Myocyte (in vitro differentiated cells): ENCODE measurements around the gene FNDC10. TPM values are rescaled to one million over a fixed set of nuclear protein-coding genes. Genes with fewer than 3 reads are reported as not detected.
"Not testable (repeated sequence)": the region's sequence is repeated elsewhere in the genome, so short reads cannot be mapped to it uniquely, and the experiment has no call there.

ENCODE experiments used
- DNase-seq: peaks from one replicate; pipeline ENCODE4 v3.0.0-alpha.2; 2012; ENCODE audit warnings: low read depth
- polyA plus RNA-seq: library from polyadenylated mRNA; unstranded; fragments of >200 nt; gene quantifications from one replicate; pipeline ENCODE4 v1.2.1, GENCODE V29; 2012; ENCODE audit warnings: missing spikeins
- total RNA-seq: library from RNA; depleted of rRNA; stranded (reverse); fragments of >200 nt; gene quantifications from 2 replicates; pipeline ENCODE4 v1.2.3, GENCODE V29; 2014

The FNDC10 gene
- 1.0 and 3.5 TPM in 2 replicates for total RNA-seq
- 4.9 TPM for polyA plus RNA-seq

DNA sequence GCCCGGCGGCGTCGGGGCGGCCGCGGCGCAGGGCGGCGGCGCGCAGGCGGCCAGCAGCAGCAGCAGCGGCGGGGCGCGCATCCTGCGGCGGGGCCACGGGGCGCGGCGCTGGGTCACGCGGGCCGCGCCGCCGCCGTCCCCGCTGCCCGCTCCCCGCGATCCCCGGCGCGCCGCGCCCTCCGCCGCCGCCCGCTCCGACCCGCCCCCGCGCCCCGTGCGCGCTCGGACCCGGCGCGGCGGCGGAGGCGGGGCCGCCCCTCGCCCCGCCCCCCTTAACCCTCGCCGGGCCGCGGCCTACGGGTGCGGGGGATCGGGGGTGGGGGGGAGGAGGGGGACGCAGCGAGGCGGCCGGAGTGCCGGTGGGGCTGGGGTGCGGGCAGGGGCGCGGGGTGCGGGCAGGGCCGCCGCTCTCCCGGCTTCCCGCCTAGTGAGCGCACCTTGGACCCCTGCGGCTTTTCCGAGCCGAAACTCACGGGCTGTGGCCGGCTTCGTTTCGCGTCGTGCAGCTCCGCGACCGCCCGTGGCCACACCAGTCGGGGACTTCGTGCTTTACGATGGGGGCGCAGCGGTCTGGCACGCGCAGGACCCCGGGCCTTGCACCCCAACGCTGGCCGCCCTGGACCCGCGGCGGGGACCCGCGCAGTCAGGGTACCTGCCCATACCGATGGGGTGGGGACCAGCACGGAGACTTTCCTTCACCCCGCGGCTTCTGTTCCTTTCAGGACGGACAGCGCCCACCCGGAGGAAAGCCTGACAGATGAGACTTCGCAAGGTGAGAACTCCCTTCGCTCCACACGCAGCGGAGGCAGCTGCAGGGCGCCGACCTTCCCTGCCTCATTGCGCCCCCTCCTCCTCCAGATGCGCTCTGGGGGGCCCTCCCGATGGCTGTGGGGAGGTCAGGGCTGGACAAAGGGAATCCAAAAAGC lies at the start of gene FNDC10:
FNDC10 (minus strand) TSS at position 201 of the 926 bp plus-strand sequence; CDS start at position 81, 120 bp downstream.
- no peak for DNase-seq

DNA sequence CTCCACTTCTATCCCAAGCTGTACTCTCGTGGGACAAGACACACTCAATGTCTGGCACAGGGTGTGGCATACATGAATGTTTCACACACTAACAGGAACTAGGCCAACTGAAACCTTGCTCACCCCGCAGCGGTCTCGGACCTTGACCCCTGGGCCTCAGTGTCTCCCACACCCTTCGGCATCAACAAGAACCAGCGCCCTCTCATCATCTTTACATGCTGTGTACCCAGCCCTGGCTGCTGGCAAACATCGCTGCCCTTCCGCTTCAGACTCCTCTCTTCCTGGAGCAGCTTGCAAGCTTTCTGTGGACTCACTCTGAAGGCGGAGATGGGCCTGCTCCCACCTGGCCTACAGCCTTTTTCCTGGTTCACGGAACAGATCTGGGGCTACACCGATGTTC lies 48.3 kb upstream of the FNDC10 start:
- DNase-seq: not testable (repeated sequence)

DNA sequence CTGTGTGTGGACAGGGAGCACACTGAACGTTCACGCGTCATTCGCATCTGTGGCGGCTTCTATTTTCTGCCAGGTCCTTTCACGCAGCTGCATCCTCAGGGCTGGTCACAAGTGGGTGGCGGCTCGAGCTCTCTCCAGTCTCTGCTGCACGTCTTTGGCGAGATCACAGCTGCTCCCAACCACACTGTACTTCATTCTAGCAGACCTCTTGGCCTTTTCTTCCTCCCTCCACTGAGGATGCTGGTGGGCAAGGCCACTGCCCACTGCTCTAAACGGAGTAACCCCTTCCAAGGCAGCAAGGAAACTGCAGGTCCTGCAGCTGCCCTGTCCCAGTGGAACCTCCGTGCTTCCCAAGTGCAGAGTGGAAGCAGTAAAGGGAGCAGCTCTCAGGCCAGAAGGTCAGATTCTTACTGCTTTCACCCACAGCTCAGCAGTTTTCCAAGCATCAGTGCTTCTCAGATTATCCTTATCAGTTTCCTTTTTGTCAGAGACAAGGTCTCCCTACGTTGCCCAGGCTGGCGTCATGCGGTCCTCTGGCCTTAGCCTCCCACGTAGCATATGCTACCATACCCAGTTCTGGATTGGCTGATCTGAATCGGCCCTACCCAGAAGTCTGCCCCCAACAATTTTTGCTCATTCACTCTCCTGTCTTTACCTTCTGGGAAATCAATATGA lies 47.8 kb upstream of the FNDC10 start:
- not testable (repeated sequence) for DNase-seq

DNA sequence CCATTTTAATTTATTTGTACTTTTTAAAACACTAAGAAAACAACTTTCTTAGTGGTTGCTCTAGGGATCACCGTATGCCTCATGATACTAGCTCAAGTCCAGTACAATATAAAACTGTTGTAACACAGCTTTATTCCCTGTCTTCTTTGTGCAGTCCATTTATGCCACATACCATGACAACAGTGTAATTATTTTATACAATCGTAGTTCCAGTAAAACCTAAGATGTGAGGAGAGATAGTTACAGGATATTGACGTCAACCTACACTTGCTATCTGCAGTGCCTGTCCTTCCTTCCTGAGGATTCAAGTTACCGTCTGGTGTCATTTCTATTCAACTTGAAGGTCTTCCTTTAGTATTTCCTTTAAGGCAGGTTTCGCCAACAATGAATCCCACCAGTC lies 46.4 kb upstream of the FNDC10 start:
- DNase-seq: not testable (repeated sequence)

DNA sequence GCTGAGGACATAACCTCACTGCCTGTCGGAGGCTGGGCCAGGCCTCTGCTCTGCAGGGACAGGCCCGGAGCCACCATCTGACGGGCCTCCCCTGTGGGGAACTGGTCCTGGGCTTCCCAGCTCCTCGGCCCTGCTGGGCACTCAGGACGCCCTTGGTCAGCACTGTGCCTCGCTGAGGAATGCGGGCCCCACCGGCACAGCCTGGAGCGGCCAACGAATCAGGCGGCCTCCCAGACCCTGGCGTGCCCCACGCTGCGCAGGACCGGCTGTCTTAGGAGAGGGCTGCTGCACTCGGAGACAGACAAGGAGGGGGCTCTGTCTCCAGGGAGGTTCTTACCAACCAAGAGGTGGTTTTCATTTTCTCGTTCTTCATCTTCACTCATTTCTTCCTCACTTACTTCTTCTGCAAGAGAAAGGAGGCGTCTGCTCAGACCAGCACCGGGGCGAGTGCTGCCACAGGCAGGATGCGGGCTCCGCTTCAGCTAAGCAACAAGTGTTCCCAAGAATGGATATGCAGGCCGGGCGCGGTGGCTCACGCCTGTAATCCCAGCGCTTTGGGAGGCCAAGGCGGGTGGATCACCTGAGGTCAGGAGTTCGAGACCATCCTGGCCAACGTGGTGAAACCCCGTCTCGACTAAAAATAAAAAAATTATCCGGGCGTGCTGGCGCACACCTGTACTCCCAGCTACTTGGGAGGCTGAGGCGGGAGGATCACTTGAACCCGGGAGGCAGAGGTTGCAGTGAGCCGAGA lies 41.0 kb upstream of the FNDC10 start:
- DNase-seq: not testable (repeated sequence)

DNA sequence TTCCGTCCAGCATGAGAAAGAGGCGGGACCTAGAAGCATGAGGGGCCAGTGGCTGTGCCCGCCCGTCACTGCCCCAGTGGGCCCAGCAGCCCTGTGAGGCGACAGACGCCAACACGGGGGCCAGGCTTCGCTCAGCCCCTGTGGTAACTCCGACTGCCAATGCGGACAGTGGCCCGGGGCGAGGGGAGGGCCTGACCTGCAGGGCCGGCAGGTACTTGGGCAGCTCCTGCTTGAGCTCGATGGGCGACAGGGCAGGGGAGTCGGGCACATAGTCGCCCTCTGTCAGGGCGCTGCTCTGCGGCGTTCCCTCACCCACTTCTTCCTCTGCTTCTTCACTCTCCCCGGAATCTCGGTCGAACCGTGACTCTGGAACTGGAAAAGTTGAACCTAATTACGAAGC lies 40.1 kb upstream of the FNDC10 start:
- not testable (repeated sequence) for DNase-seq

DNA sequence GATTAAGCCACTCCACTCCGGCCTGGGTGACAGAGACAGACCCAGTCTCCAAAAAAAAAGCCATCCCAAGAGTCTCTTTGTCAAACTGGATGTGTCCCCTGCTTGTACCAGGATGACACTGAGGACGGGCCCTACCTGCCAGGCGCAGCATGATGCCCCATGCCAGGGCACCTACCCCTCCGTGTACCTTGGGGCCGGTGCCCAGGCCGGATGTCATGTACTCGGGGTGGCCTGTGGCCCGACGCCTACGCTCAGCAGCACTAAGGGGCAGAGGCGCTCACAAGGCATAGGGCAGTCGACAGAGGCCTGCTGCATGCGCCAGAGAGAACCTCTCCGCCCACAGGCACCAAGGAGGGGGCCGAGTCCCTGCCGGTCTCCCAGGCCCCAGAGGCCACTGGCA lies 39.4 kb upstream of the FNDC10 start:
- DNase-seq: not testable (repeated sequence)

DNA sequence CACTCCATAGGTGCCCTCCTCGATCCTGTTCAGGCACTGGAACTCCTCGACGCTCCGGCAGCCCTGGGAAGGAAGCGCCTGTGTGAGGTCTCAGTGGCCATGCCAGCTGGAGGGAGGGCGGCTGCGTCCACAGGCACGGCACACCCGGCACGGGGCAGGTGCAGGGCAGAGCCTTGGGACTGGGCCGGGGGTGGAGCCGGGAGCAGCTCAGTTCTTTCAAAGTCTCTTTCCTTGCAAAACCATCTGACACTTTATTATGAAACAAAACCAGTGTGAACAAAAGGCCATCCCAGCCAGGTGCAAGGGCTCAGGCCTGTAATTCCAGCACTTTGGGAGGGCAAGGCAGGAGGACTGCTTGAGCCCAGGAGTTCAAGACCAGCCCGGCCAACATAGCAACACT lies 38.6 kb upstream of the FNDC10 start:
- peak; percentile 13 for DNase-seq

DNA sequence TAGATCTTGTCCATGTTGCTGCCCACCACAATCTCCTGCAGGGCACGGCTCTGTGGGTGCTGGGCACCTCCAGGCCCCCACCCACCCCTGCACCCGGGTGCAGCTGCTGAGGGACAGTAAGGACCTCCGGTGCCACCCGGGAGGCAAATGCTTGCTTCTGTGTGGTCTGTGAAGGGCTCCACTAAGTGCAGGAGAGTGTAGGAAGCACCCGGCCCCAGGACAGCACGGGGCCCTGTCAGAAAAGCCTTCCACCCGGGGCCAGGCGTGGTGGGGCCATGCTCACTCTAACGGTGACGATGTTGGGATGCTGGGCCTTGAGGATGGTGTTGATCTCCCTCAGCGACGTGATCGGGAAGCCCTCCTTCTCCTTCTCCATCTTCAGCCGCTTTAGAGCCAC lies 37.5 kb upstream of the FNDC10 start:
- DNase-seq: not testable (repeated sequence)

DNA sequence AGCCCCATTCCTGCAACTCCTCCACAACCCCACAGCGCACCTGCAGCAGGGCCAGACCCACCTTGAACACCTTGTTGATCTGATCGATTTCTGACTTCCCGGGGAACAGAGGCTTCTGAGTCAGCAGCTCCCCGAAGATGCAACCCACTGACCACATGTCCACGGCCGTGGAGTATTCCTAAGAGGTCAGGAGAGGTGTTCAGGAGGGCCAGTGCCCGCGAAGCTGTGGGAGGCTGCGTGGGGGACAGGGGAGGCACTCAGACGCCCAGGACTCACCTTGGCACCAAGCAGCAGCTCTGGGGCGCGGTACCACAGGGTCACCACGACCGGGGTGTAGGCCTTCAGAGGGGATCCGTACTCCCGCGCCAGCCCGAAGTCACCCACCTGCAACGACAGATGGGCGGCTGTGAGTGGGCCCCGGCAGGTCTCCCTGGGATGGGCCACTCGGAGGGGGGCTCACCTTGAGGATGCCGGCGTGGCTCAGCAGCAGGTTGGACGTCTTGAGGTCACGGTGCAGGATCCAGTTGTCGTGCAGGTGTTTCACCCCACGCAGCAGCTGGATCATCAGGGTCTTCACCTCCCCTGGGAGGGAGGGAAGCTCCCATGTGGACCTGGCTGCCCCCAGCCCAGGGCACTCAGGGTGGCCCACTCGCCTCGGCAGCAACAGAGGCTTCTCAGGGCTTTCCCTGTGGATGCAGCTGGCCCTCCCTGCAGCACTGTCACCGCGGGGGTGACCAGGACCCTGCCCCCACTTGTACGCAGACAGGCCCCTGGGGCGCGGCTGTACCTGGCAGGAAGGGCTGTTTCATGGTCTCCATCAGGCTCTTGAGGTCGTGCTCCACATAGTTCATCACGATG lies 36.9 kb upstream of the FNDC10 start:
- DNase-seq: not testable (repeated sequence)

DNA sequence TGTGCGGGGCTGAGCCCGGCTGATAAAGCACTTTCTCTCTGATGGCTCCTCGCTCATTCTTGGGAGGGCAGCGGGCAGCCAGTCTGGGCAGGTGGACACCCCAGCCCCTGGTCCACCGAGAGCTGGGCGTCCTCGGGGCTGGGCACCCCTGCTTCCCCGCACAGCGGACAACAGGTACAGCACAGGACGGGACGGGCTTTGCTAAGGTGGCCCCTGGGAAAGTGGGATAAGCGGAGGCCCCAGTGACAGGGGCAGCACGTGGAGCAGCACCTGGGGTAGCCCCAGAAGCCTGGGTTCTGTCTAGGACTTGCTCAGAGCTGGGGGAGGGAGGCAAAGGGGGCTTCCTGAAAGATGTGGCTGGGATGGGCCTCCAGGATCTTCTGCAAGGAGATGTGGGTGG lies 34.7 kb upstream of the FNDC10 start:
- not testable (repeated sequence) for DNase-seq

DNA sequence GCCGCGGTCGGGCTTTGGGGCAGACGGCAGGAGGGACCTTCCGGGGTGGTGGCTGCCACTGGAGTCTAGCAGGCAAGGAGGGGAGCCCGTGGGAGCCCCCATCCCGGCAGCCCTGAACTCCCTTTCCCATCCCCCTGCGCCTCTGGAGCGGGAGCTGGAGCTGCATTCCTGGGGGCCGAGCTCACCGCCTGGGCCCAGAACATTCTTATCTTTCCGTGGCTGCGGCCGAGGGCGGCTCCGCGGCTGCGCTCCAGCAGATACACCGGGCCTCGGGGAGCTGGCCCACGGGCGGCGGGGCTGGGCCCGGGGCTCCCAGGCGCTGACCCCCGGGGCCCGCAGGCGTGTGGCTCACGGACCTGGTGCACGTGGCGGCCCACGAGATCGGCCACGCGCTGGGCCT lies 33.5 kb upstream of the FNDC10 start:
- DNase-seq: not testable (repeated sequence)

DNA sequence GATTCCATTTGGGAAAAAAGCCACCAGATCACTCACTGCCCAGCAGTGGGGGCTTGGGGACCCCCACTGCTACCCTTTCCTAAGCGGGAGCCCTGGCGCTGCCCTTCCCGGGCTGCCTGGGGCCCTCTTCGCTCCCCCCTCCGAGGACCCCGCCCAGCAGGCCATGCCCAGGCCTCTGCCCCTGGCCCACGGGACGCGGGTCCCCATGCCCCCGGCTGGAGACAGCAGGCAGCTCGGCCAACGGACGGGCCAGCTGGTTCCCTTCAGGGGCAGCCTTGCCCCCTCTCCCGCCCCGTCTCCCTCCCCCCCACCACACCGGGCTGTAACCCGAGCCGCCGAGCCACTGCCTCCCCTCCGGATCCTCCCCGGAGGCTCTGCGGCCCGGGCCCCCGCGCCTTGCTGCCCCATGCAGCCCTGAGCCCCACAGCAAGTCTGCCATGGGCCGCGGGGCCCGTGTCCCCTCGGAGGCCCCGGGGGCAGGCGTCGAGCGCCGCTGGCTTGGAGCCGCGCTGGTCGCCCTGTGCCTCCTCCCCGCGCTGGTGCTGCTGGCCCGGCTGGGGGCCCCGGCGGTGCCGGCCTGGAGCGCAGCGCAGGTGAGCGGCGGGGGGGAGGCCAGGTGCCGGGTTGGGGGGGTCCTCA lies 32.0 kb upstream of the FNDC10 start, which contains the start of gene MMP23B:
MMP23B (plus strand) TSS at position 392 of the 639 bp plus-strand sequence; CDS start at position 438, 46 bp downstream.
- DNase-seq: no peak

DNA sequence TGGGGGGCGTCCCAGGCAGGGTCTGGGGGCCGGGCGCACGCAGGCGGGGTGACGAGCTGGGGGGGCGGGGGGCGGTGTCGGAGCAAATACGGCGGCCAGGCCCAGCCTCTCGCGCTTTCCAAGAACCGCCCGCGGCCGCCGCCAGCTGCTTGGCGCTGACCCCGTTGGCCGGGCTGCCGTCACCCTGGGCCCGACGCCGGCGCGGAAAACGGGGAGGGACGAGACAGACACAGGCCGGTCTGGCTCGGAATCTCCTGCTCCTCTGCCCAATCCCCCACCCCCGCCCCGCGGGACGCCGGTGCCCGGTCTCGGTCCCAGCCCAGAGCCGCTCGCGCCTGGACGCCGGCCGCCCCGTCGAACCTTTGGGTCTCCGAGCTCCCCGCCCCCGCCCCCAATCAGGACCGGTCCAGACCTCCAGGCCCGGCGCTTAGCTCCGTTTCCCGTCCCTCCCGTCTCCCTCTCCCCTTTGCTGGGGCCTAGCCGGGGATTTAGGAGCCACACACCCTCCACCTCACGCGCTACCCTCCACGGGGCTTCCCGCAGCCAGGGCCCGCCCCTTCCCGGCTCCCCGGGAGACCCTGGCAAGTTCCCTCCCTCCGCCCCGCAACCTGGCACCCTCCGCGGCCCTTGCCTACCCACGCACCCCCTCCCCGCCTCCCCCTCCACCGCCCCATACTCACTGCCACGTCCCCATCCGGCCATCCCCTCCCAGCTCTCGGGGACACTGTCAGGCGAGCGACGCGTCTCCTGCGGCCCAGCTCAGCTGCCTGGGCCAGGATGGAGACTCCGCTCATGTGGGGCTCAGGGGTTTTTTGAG lies 31.2 kb upstream of the FNDC10 start:
- DNase-seq: no peak

DNA sequence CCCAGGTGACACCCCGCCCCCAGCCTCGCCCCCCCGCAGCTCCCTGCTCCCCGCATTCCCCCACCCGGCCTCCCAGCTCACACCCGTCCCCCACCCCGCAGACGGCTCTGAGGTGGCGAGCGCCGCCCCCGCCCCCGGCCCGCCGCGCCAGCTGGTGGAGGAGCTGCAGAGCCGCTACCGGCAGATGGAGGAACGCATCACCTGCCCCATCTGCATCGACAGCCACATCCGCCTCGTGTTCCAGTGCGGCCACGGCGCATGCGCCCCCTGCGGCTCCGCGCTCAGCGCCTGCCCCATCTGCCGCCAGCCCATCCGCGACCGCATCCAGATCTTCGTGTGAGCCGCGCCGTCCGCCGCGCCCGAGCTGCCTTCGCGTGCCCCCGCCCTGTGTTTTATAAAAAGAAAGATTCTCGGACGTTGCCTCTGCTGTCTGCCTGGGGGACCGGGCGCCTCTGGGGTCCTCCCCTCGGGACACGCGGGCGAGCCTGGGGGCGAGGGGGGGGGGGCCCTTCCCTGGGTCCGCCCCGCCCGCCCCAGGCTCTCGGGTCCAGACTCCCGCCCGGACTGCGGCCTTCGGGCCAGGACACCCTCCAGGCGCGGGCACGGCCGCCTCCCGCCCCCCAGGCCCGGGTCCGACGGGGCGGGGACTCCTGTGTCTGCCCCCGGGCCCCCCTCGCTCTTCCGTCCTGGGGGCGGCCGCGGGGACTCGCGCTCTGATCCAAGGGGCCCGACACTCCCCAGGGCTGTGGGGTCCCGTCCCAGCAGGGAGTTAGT lies 30.4 kb upstream of the FNDC10 start:
- no peak for DNase-seq

DNA sequence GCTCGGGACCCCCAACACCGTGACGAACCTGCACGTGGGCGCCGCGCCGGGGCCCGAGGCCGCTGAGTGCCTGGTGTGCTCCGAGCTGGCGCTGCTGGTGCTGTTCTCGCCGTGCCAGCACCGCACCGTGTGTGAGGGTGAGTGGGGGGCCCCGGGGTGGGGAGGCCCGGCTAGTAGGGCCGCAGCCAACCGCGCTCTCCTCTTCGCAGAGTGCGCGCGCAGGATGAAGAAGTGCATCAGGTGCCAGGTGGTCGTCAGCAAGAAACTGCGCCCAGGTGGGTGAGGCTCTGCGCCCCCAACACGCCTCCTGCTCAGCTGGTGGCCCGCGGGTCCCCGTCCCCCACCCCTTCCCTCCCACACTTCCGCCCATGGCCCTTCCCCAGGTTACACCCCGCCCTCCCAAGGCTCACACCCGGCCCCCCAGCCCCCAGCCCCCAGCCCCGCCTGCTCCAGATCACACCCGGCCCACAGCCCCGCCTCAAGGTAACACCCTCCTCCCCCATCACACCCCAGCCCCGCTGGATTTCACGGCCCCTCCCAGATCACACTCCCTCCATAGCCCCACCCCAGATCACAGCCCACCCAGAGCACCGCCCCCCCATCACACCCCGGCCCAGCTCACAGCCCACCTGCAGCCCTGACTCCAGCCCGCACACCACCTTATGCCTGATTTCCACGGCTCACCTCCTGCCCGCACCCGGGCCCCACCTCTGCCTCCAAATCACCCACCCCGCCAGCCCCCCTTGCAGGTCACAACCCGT lies 29.7 kb upstream of the FNDC10 start:
- no peak for DNase-seq

DNA sequence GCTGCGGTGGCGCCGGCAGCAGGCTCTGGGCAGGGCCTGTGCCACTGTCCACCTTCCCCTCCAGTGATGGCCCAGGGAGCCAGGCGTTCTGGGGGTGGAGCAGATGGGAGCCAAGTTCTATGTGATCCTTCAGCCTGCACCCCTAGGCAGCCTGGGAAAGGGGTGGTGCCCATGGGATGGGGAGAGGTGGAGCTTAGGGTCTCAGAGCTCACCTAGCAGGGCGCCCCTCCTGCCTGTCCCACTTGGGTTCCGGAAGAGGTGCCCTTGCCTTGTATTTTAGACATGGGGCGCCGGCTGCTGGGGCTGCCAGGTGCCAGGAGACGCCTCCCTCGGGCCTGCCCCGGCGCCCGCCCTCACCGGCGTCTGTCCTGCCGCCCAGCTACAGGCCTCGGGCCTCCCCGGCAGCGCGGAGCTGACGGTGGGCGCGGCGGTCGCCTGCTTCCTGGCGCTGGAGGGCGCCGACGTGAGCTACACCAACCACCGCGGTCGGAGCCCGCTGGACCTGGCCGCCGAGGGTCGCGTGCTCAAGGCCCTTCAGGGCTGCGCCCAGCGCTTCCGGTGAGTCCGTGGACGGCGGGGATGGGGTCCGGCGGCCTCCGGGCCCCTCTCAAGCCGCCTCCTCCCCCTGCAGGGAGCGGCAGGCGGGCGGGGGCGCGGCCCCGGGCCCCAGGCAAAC lies 29.0 kb upstream of the FNDC10 start:
- no peak for DNase-seq
